Stimulated activated CD8-positive, alpha-beta memory T cell treated with anti-CD3 and anti-CD28 coated beads, Interleukin-7, amount 100 ng/mL, for 4 hours (primary cell): ENCODE data around the gene SULT4A1.

Experiments
- DNase-seq, 2 donors: peaks; one replicate each; pipeline ENCODE4 v3.0.0-alpha.2; 2020; ENCODE audit warnings: low read depth in 2 of 2

Gene SULT4A1

DNA sequence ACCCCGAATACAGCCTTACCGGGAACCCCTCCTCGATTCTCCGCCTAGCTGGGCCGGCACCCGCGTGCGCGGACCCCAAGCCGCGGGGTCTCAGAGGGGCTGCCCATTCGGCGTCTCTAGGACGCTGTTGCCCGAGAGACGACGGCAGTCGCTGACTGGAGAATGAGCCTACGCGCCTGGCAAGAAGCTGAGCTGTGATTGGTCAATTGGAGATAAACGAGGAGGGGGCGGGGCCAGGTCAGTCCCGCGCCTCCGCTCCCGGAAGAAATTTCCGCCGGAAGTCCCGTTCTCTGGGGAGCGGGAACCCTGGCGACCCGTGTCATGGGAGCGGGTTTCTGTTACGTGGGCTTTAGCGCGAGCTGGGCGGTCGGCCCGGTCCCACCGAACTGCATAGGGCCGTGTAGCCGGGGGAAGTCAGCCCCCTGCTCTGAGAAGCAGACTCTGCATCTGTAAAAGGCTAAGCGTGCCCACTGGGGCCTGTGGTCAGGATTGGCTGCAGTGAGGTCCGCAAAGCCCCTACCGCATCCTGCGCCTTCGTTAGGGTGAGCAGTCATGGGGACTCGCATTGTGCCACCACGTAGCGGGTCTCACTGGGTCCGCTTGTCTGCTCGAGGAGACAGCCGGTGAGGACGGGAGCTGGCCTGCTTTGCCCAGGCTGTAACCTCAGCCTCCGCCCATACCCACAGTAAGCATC lies 50.0 kb downstream of the SULT4A1 start, which contains the start of gene EFCAB6:
TSS of gene EFCAB6 (minus strand) at position 157 of the 694 bp plus-strand sequence. CDS start 29,987 bp downstream, outside the sequence.
- DNase-seq, result peak; percentile 83

DNA sequence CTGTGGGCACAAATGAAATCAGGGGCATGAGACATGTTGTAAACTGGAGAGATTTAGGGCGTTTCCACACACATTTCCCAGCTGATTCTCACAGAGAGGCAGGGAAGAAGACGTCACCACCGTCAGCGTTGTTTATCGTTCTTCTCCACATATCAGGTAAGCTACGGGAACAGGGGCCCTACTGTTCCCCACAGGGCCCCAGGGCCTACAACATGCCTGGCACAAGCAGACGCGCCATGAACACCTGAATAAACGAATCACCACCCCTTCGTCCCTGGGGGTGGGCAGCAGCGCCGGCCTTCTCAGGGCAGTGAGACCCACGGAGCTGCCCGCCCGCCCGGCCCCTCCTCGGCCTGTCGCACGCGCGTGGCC lies 50.5 kb downstream of the SULT4A1 start:
- no peak for DNase-seq

DNA sequence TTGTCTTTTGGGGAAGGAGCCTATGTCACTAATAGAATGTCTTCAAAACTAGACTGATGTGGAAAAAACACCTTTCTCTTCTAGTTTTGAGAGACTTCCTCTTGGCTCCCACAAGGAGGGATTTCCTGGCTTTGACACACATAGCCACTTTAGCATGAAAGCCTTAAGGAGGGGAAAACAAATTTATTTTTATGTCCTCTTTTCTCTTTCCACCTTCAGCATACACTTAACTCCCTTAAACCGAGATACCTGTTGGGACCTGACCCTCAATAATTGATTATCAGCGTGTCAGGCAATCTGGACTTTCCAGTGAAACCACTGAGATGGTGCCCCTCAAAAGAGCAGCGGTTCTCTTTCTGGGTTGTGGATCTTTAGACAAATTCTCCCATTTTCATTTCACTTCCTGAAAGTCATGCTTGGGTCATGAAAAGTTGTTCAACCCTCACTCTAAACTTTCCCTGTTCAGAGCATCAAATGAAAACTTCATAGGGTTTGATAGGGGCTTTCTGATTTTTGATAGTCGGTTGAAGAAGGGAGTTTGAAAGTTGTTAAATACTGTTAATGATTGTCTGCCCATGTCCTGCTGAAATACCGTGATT lies 59.3 kb downstream of the SULT4A1 start:
- DNase-seq, result no peak

DNA sequence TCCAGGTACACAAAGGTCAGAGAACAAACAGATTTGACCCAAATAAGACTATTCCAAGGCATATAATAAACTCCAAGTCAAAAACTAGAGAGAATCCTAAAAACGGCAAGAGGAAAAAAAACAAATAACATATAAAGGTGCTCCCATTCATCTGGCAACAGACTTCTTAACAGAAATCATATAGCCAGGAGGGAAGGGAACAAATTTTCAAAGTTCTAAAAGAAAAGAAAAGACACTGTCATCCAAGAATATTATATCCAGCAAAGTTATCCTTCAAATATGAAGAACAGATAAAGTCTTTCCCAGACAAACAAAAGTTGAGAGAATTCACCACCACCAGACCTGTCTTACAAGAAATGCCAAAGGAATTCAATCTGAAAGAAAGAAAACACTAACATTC lies 61.3 kb downstream of the SULT4A1 start:
- no peak for DNase-seq

DNA sequence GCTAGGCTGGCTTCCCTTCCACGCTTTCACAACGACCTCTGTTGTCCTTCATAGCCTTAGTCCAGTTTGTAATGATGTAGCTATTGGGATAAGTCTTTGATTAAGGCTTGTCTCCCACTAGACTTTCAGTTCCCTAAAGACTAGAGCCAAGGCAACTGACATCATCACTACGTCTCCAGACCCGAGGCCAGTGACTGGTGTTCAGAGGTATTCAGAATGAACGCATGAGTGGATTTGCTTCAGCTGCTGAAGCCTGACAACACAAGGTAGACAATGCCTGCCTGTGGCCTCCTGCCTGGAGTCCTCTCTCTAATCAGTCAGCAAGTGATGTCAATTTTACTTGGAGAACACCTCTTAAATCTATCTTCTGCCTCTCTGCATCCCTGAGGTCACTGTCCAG lies 63.8 kb downstream of the SULT4A1 start:
- no peak for DNase-seq

DNA sequence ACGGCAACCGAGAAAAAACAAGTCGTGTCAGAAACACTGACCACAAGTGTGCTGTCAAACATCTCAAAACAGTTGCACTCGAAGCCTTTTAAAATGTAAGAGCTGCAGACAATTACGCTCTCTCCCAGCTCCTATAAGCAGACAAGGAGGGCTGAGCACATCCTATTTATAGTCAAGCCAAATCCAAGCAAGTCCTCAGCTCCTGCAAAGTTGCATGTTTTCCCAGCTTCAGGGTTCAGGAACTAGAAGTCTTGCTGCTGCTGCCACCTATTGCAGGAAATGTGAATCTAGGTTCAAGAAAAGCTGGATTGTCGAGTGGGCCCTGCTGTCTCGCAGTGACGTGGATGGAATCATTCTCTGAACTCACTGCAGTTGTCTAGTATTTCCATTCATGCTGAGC lies 65.7 kb downstream of the SULT4A1 start:
- DNase-seq, result no peak

DNA sequence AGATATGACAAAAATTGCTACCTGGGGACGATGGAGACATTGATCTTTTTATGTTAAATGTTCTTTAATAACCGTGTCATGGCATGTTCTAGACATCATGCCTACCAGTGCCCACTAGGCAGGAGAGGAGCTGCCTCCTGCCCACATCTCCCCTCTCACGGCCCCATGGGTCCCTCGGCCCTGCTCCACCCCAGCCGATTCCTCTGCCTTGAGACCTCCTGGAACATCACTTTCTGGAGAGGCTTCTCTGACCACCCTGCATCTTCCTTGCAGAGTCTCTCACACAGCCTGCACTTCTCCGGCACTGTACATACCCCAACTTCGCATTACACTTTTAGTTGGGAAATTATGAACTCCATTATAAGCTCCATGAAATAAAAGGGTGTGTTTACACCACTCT lies 67.0 kb downstream of the SULT4A1 start:
- no peak for DNase-seq

DNA sequence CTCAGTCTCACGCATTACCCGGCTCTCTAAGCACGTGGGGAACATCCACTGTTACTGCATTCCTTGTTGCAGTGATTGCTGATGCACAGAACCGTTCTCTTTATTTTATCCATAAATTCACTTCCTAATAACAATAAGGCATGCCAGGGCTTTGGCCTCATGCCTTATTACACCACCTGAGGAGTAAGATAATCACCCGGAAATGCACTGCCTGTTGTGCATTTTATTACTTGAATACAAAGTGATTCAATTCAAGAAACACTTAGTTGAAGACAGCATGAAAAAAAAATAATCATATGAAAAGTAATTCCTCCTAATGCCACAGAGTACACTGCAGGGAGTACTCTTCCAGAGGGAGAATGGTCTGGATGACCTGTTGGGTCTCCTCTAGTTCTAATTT lies 69.4 kb downstream of the SULT4A1 start:
- no peak for DNase-seq

DNA sequence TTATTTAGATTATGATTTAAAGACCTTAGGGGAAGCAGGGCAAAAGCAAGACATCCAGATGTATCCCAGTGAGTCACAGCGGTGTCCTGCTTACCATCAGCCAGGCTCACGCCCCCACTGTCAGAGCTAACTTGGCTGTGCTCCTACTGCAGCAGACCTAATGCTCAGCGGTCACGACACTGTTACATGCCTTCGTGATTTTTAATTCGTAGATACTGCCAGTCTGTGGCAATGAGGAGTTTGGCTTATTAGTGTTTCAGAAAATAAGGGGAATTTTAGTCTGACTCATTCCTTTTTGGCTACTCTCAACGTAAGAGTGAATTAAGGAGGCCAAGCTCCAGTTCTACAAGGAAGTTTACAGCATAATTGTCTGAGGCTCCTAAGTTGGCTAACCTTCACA lies 72.9 kb downstream of the SULT4A1 start:
- DNase-seq, result no peak

DNA sequence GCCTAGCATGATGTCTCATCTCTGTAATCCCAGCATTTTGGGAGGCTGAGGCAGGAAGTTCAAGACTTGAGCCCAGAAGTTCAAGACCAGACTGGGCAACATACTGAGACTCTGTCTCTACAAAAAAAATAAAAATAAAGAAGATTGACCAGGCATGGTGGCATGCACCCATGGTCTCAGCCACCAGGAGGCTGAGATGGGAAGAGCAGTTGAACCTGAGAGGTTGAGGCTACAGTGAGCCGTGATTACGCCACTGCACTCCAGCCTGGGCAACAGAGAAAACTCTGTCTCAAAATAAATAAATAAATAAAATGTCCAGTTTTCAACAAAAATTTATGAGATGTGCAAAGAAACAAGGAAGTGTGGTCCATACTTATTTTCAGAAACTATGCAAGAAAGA lies 78.5 kb downstream of the SULT4A1 start:
- no peak for DNase-seq

DNA sequence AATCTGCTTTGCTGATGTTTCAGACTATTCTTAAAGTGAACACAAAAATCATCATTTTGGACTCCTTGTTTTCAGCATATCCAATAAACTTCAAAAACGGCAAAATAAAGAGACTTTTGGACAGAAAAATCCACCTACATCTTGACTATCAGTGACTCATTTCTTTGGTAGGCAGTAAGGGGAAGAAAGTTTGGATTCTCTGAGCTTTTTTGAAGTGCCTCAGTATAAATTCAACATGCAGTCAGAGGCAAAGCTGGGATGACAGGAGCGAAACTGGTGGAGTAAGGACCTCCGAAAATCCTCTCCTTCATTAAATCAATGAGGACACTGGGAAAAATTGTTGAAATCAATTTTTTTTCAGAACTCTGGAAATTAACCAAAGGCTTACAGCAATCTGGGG lies 79.9 kb downstream of the SULT4A1 start:
- no peak for DNase-seq

DNA sequence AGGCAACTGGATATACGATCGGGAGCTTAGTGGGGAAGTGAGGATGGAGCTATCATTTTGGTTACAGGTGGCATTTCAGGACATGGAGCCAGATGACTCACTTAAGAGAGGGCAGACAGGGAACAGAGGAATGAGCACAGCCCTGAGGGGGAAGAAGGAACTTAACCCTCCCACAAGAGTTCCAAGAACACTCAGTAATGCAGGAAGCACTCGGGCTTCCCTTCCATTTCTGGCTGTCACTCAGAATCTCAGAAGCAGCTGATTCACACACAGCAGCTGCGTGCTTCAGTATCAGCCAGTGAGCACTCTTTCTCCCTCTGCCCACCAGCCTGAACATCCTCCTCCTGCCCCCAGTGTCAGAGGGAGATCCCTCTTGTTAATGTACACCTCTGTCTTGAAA lies 85.0 kb downstream of the SULT4A1 start:
- DNase-seq, result no peak

DNA sequence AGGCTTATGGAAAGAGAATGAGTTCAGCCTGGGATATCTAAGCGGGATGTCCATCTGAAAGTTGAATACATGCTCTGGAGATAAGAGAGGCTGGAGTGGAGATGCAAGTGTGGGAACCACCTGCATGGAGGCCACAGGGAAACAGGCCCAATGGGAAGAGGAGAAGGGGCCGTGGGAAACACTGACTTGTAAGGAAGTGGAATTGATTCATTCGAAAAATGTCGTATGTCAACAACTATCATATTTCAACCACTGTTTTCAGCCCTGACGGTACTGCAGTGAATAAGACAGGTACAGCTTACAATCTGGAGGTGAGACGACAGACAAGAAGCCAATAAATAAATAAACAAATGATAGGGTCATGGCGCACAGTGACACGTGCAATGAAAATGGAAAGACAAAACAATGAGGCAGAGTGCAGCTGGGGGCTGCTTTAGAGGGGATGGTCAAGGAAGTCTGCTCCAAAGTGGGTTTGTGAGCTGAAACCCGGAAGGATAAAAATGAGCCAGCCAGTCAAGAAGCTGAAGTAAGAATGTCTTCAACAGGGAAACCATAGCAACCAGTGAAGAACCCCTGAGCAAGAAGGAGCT lies 86.1 kb downstream of the SULT4A1 start:
- DNase-seq, result no peak
